B cell (primary cell): ENCODE results near the gene ADAMTS14. TPM values are rescaled to one million over a fixed set of nuclear protein-coding genes. Genes with fewer than 3 reads are reported as not detected.
"Not testable (repeated sequence)": the region's sequence is repeated elsewhere in the genome, so short reads cannot be mapped to it uniquely, and the experiment has no call there.

Source experiments
- ATAC-seq: fragments of 200-7000 bp; cut with Tn5 transposase; one replicate; pipeline ENCODE4 v1.10.0; 2021; ENCODE audit warnings: low read depth, mild to moderate bottlenecking, moderate number of reproducible peaks, moderate library complexity
- CTCF ChIA-PET: fragments of 350-600 bp; sonication (Branson Sonifier 250); formaldehyde crosslinking; loops from one replicate; lab custom pipeline; 2021; ENCODE audit warnings: antibody characterized with exemption, inconsistent platforms; lab: Charles Lee
- POLR2A ChIA-PET: fragments of 350-600 bp; sonication (Branson Sonifier 250); formaldehyde crosslinking; loops from one replicate; lab custom pipeline; 2021; ENCODE audit warnings: antibody characterized with exemption; lab: Charles Lee
- DNase-seq: peaks from one replicate; pipeline ENCODE4 v3.0.0; 2013
- H2AFZ ChIP-seq: 2 replicates; pipeline ENCODE4 v1.6.1; 2012; ENCODE audit warnings: mild to moderate bottlenecking, low read depth, low read length; ENCODE audit not compliant: insufficient read depth, poor library complexity, severe bottlenecking
- H3K27ac ChIP-seq, 2 donors: 1 replicate in 1 of 2; 2 replicates in 1 of 2; pipeline ENCODE4 v1.5.1; 2012 to 2013; ENCODE audit warnings: low read length in 2 of 2, mild to moderate bottlenecking in 2 of 2, moderate library complexity in 1 of 2
- H3K27me3 ChIP-seq, 4 experiments: fragments of 200-600 bp in 1 of 4; sonication (generic) in 1 of 4; replicated peaks in 1 of 4; 1 replicate in 2 of 4; 2 replicates in 2 of 4; pipeline versions ENCODE4 v1.6.1 to v1.7.0; 2013 to 2016; ENCODE audit warnings: low read length in 3 of 4, mild to moderate bottlenecking in 2 of 4, mixed read lengths in 1 of 4, moderate library complexity in 1 of 4; ENCODE audit not compliant: insufficient read depth in 4 of 4, control insufficient read depth in 3 of 4; ENCODE audit errors: control extremely low read depth in 1 of 4
- H3K36me3 ChIP-seq, 2 experiments: replicated peaks in 1 of 2; 1 replicate in 1 of 2; 2 replicates in 1 of 2; pipeline versions ENCODE4 v1.6.1 to v1.7.1; 2013; ENCODE audit warnings: low read length in 1 of 2; ENCODE audit not compliant: insufficient read depth in 2 of 2, control insufficient read depth in 1 of 2; ENCODE audit errors: control extremely low read depth in 1 of 2, extremely low read depth in 1 of 2
- H3K4me1 ChIP-seq, 2 donors: fragments of 200-600 bp in 1 of 2; sonication (generic) in 1 of 2; 1 replicate in 1 of 2; 2 replicates in 1 of 2; pipeline versions ENCODE4 v1.5.1 to v1.6.1; 2013 to 2017; ENCODE audit warnings: low read length in 2 of 2; ENCODE audit not compliant: control insufficient read depth in 2 of 2, insufficient read depth in 2 of 2
- H3K4me2 ChIP-seq: replicated peaks from 2 replicates; pipeline ENCODE3; 2012; ENCODE audit warnings: mild to moderate bottlenecking, low read depth, low read length; ENCODE audit not compliant: poor library complexity, severe bottlenecking
- H3K4me3 ChIP-seq, 5 experiments: fragments of 200-600 bp in 1 of 5; sonication (generic) in 1 of 5; 1 replicate in 3 of 5; 2 replicates in 2 of 5; pipeline versions ENCODE4 v1.5.1 to v1.7.0; 2011 to 2016; ENCODE audit warnings: low read length in 4 of 5, mild to moderate bottlenecking in 4 of 5, low read depth in 2 of 5, control low read depth in 1 of 5, moderate library complexity in 1 of 5; ENCODE audit not compliant: insufficient read depth in 1 of 5; ENCODE audit errors: control extremely low read depth in 1 of 5, extremely low read depth in 1 of 5
- H3K79me2 ChIP-seq: fragments of 200-600 bp; sonication (generic); one replicate; pipeline ENCODE4 v1.6.0; 2016; ENCODE audit warnings: low read length; ENCODE audit not compliant: control insufficient read depth, insufficient read depth
- H3K9ac ChIP-seq: fragments of 200-600 bp; sonication (generic); 2 replicates; pipeline ENCODE4 v1.6.1; 2017; ENCODE audit warnings: mild to moderate bottlenecking, low read length, moderate library complexity
- H3K9me3 ChIP-seq, 3 donors: one replicate each; pipeline versions ENCODE4 v1.6.1 to v1.7.1; 2013; ENCODE audit warnings: low read length in 2 of 3; ENCODE audit not compliant: control insufficient read depth in 2 of 3, insufficient read depth in 1 of 3; ENCODE audit errors: control extremely low read depth in 1 of 3
- H4K20me1 ChIP-seq: 2 replicates; pipeline ENCODE4 v1.6.0; 2012; ENCODE audit warnings: mild to moderate bottlenecking, low read length; ENCODE audit not compliant: insufficient read depth, control insufficient read depth, poor library complexity, severe bottlenecking
- H3K27ac Mint-ChIP-seq: one replicate; pipeline ENCODE4 v1.8.0; 2021; ENCODE audit warnings: mixed read lengths
- H3K27me3 Mint-ChIP-seq: one replicate; pipeline ENCODE4 v1.8.0; 2021; ENCODE audit warnings: mixed read lengths
- H3K4me1 Mint-ChIP-seq: one replicate; pipeline ENCODE4 v1.8.0; 2021; ENCODE audit warnings: mixed read lengths
- H3K4me3 Mint-ChIP-seq: one replicate; pipeline ENCODE4 v1.8.0; 2021; ENCODE audit warnings: mixed read lengths
- H3K9me3 Mint-ChIP-seq: one replicate; pipeline ENCODE4 v1.8.0; 2022; ENCODE audit warnings: mixed read lengths; ENCODE audit not compliant: insufficient read depth
- WGBS: methylation state at CpG from one replicate; pipeline ENCODE4 v1.1.5; 2013; ENCODE audit warnings: missing lambda C conversion rate; ENCODE audit not compliant: insufficient coverage; 5-methylcytosine and 5-hydroxymethylcytosine counted together
- intact Hi-C: fragments of 100-400 bp; cut with micrococcal nuclease; formaldehyde crosslinking; loops from one replicate; pipeline ENCODE4 v1.10.0; 2022
- polyA plus RNA-seq: library from polyadenylated mRNA; depleted of rRNA; stranded (reverse); fragments of >200 nt; gene quantifications from 2 replicates; pipeline ENCODE4 v1.2.3, GENCODE V29; 2012
- total RNA-seq, 2 donors: library from RNA; stranded (reverse); fragments of 120-200 nt in 1 of 2; gene quantifications; 1 replicate in 1 of 2; 2 replicates in 1 of 2; pipeline versions ENCODE4 v1.2.3 to v1.2.4, GENCODE V29; 2013 to 2022

Gene ADAMTS14
- total and polyA plus RNA-seq, 2 donors (not counting 1 experiment from before 2014, with no cell fraction given) = not detected

DNA sequence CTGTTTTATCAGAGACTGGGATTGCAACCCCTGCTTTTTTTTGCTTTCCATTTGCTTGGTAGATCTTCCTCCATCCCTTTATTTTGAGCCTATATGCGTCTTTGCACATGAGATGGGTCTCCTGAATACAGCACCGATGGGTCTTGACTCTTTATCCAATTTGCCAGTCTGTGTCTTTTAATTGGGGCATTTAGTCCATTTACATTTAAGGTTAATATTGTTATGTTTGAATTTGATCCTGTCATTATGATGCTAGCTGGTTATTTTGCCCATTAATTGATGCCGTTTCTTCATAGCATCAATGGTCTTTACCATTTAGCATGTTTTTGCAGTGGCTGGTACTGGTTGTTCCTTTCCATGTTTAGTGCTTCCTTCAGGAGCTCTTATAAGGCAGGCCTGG is 29.0 kb upstream of the ADAMTS14 start:
- peaks cover 25% of the 10 kb centered on the region for H3K27me3 Mint-ChIP-seq
- H3K4me3 ChIP-seq, ATAC-seq, H3K4me3 Mint-ChIP-seq, POLR2A ChIA-PET, CTCF ChIA-PET, H4K20me1 ChIP-seq, H3K9ac ChIP-seq, H3K27ac ChIP-seq, H3K27me3 ChIP-seq, H3K36me3 ChIP-seq, H2AFZ ChIP-seq, H3K4me2 ChIP-seq, H3K9me3 Mint-ChIP-seq, H3K27ac Mint-ChIP-seq, H3K79me2 ChIP-seq, DNase-seq, intact Hi-C loops, H3K4me1 ChIP-seq, H3K4me1 Mint-ChIP-seq: not testable (repeated sequence)
- H3K9me3 ChIP-seq = peaks cover 0 to 10% (median 7%) of the 10 kb centered on the region in 3 donors
- 100% methylated on average over 1 of the region's 3 CpGs for WGBS

DNA sequence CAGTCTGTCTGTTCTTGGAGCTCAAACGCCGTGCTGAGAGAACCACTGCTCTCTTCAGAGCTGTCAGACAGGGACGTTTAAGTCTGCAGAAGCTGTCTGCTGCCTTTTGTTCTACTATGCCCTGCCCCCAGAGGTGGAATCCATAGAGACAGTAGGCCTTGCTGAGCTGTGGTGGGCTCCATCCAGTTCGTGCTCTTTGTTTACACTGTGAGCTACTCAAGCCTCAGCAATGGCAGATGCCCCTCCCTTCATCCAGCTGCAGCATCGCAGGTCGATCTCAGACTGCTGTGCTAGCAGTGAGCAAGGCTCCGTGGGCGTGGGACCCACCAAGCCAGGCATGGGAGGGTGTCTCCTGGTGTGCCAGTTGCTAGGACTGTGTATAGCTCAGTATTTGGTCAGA is 27.3 kb upstream of the ADAMTS14 start:
- H3K4me3 Mint-ChIP-seq, H3K79me2 ChIP-seq, H3K4me1 ChIP-seq, H3K36me3 ChIP-seq, H3K9me3 Mint-ChIP-seq, H3K4me2 ChIP-seq, H3K9ac ChIP-seq, H2AFZ ChIP-seq, CTCF ChIA-PET, ATAC-seq, H3K27me3 ChIP-seq, H4K20me1 ChIP-seq, H3K4me1 Mint-ChIP-seq, H3K4me3 ChIP-seq, DNase-seq, H3K27ac ChIP-seq, H3K27ac Mint-ChIP-seq, intact Hi-C loops, POLR2A ChIA-PET: not testable (repeated sequence)
- 81% methylated on average over 8 of the region's 8 CpGs for WGBS
- H3K27me3 Mint-ChIP-seq = peaks cover 24% of the 10 kb centered on the region
- peaks cover 0 to 27% (median 23%) of the 10 kb centered on the region in 3 donors for H3K9me3 ChIP-seq
